DMS53 treated with DMSO at 0.1 percent for 48 hours (cell line): Measurements from ENCODE around the gene SNAPC3.
A peak's percentile ranks its signal among the peaks of the same experiment; 100 is the strongest.
"Not testable (repeated sequence)": the region's sequence is repeated elsewhere in the genome, so short reads cannot be mapped to it uniquely, and the experiment has no call there.

Experiments used
- DNase-seq: peaks from one replicate; lab custom pipeline; 2025; ENCODE audit not compliant: unreplicated experiment; lab: John Stamatoyannopoulos, UW

Gene SNAPC3

DNA sequence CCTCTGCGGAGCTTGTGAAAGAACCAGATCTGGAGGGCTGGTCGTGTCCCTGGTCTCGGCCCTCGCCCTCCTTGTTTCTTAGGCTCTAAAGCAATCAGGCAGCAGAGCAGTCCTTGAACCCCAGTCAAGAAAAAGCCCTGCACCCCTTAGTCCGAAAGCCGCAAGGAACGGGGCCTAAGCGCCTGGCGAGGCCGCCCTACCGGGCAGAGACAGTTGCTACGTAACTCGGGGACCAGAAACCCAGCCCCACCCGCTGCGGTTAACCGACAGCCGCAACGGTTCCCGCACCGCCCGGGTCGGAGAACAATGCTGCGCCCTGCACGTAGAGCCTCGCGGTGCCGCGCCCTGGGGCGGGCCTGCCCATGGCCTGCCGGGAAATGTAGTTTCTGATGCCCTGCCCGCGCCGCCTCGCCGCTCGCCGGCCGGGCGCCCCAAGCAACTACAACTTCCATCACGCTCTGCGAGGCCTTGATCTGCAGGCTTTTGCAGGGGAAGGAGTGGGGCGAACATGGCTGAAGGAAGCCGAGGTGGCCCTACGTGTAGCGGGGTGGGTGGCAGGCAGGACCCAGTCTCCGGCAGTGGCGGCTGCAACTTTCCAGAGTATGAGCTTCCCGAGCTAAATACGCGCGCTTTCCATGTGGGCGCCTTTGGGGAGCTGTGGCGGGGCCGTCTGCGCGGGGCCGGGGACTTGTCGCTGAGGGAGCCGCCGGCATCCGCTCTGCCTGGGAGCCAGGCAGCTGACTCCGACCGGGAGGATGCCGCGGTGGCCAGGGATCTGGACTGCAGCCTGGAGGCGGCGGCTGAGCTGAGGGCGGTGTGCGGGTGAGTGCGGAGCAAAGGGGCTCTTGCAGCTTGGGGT lies at the start of gene SNAPC3:
SNAPC3 (plus strand) TSS at position 505 of the 859 bp plus-strand sequence; CDS start at position 509, 4 bp downstream.
- DNase-seq, result peak; percentile 64

DNA sequence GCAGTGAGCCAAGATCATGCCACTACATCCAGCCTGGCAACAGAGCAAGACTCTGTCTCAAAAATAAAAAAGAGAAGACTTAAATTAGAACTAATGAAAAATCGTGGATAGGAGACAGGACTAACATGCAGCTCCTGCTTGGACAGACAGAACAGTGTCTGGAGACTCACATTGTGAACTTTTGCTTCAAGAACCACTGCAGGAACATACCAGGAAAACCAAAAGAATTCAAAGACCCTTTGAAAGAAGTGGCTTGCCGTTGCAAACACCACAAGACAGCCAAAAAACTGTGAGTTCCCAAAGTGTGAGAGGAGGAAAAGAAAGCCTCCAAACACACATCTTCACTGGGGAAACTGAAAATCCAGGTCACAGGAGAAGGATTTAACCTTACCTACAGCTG lies 48.8 kb upstream of the SNAPC3 start:
- no peak for DNase-seq

DNA sequence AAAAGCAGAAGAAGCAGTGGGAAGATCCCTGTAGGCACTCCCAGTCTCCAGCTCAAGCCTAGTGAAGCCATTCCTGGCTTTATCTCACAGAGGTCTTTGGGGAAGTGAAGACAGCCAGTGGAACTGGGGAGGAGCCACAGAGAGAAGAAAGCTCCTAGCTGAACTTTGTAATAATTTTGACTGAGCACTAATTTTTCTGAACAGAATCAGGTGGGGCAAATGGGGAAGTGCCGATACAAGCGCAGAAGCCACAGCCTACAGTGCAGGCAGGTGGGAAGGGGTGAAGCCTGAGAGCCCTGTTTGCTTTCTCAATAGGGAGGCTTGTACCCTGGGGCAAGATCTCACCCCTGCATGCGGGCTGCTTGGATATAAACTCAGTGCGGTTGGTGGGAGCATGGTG lies 48.4 kb upstream of the SNAPC3 start:
- no peak for DNase-seq

DNA sequence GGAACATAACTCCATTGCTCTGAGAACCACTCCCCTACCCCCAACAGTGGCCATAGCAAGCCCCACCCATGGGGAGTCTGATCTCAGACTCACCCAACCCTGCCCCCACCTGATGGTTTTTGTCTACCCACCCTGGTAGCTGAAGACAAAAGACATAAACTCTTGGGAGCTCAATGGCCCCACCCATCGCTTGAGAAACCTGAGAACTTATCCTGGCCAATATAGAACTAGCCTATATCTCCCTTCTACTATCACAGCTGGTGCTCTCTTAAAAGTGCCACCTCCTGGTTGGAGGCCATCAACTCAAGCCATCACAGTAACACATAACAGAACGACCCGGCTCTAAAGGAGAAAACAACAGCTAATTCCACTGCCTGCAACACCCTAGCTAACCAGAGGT lies 47.9 kb upstream of the SNAPC3 start:
- DNase-seq, result no peak

DNA sequence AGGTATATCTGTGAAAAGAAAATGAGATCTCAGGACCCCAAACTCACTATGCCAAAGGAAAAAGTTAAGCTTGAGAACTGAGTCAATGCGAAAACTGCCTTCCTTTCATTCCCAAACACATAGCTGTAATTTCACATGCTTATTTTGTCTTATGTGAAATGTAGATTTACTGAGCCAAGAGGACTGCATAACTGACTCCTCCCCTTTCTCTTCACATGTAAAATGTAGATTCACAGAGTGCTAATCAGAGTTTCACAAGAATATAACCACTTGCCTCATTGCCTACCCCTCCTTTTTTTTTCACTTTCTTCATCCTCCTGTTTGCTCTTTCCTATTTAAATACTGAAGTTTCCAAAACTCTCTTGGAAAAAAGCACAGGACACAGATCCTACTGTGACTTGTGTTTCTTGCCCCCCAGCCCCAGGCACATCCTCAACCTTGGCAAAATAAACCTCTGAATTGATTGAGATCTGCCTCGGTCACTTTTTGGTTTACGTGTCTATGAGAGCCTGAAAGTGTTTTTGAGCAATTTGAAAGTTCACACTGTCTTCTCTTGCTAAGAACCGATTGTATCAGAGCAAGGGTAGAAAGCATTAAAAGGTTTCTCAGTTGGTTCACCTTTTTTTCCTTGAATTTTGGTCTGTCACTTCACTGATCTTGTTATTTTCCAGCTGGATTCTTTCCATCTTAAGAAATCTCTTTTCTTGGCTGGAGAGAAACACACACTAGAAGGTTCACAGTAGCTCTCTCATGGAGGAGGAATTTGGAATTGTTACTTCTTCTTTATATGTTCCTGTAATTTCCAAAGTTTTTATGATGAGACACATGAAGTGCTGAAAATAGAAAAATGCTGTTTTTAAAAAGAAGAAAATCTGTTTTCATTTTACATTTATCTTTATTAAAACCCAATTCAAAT lies 44.8 kb upstream of the SNAPC3 start:
- DNase-seq, result no peak

DNA sequence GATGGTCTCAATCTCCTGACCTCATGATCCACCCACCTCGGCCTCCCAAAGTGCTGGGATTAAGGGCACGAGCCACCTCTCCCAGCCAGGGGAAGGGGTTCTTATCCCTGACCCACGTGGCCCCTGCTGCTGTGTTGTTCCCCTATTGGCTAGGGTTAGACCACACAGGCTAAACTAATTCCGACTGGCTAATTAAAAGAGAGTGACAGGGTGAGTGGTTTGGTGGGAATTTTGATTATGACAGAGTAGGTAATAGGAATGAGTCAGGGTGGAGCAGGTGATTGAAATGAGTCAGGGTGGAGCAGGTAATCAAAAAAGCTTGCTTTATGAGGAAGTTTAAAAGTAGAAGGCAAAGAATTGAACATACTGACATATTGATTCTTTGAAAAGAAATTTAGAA lies 43.4 kb upstream of the SNAPC3 start:
- not testable (repeated sequence) for DNase-seq

DNA sequence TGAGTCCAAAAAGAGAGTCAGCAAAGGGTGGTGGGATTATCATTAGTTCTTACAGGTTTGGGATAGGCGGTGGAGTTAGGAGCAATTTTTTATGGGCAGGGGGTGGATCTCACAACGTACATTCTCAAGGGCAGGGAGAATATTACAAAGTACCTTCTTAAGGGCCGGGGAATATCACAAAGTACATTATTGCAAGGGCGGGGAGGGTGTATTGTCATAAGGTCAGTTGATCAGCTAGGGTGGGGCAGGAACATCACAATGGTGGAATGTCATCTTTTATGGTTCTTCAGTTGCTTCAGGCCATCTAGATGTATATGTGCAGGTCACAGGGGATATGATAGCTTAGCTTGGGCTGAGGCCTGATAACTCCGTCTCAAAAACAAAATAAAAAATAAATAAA lies 42.8 kb upstream of the SNAPC3 start:
- DNase-seq, result not testable (repeated sequence)

DNA sequence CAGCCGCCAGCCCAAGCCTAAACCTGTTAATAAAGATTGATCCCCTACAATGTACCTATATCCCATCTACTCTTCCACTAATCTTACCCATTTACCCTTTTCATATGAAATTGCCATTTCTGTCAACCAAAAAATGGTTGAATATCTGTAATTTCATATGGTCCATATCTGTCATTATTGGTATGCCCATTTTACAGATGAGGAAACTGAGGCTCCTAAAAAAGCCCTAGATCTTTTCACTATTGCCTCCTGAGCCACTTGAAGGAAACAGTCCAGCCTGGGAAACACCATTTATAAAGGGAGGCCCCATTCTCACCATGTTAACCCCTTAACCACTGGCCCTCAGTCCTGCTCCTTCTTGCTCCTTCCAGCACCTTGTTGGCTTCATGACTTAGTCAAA lies 41.2 kb upstream of the SNAPC3 start:
- no peak for DNase-seq

DNA sequence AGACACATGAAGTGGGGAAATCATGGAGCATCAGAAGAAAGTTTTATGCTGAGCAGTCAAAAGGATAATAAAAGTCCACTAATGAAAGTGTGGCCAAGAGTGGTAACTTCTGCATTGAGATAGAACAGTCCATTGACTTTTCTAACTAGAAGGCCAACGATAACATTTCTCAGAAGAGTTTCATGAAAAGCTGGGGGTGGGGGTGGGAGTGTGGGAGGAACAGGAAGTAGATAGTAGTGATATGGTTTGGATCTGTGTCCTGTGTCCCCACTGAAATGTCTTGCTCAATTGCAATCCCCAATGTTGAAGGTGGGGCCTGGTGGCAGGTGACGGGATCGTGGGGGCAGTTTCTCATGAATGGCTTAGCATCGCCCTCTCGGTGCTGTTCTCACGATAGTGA lies 36.2 kb upstream of the SNAPC3 start:
- DNase-seq, result no peak

DNA sequence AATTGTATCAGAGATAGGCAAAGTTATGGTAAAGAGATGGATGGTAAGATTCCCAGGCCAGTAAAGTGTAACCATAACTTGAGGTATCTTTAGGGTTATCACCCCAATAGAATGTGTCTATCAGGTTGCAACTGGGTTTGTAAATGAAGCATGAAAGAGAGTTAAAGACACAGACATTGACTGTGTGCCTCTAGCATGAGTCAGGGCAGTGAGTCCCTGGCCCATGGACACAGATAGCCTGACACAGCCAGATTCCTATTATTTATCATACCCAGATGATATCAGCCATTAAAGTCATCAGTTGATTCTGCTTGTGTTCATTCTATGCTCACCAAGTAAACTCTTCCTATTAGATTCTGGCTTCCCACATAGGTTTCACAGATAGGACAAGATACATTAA lies 33.5 kb upstream of the SNAPC3 start:
- no peak for DNase-seq

DNA sequence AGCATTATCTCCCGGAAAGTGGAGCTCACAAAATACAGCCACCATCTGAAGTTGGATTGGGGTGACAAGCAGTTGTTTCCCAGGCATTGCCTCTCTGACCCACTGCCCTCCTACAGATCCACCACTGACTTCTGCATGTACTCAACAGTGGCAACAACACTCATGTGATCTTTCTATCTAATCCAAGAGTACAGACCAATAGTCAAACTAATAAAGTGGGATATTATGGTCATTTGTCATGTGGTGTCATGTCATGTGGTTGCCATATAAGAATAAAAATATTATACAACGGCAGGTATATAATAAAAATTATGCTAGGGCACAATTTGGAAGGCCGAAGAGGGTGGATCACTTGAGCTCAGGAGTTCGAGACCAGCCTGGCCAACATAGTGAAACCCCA lies 33.0 kb upstream of the SNAPC3 start:
- no peak for DNase-seq

DNA sequence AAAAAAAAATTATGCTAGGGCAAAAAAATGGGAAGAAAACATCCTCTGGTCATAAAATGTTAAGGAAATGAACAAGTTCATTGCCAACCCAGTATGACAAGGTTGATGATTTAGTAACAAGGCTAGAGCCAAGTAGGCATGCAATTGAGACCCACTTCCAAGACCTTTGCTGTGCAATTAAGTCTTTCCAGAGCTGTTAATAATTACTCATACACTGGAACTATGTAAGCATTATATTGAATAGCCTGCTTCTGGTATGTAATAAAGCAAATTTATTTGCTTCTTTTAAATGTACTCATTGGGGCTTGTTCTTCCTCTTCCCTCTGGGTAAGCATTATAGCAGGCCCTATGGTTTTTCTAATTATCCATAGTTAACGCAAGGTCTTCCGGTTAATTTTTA lies 32.5 kb upstream of the SNAPC3 start:
- DNase-seq, result no peak

DNA sequence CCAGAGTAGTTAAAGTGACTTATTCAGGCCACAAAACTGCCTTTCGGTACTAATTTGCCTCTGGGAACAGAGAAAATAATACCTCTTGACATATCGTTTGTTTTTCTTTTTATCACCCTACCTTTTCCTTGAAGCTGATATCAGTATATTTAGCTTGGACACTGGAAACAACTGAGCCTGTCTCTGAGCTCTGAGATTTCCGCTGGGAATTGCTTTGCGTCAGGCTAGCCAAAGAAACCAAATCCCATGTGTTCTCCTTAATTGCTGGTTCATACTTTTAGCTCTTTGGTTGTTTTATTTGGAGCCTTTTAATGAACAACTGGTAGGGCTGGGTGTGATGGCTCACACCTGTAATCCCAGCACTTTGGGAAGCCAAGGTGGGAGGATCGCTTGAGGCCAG lies 30.3 kb upstream of the SNAPC3 start:
- DNase-seq, result no peak

DNA sequence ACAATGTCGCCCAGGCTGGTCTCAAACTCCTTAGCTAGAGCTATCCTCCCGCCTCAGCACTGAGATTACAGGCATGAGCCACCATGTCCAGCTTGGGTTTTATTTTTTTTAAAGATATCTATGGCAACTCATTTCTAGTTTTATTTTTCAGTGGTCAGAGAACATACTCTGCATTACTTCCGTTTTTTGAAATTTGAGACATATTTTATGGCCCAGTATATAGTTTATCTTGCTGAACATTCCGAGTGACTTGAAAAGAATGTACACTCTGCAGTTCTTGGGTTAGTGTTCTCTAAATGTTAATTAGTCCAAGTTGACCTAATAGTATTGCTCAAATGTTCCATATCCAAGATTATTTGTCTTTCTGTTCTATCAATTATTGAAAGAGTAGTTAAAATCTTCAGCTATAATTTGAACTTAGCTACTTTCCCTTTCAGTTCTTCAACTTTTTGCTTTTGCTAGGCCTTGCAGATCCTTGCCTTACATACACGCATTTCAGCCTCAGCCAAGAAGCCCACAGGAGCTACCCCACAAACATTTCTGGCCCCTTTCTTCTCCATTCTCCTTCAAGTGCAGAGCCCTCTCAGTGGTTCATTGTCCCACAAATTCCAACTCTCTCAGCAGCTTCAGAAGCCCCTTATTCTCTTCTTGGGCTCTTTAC lies 22.3 kb upstream of the SNAPC3 start:
- DNase-seq, result no peak

DNA sequence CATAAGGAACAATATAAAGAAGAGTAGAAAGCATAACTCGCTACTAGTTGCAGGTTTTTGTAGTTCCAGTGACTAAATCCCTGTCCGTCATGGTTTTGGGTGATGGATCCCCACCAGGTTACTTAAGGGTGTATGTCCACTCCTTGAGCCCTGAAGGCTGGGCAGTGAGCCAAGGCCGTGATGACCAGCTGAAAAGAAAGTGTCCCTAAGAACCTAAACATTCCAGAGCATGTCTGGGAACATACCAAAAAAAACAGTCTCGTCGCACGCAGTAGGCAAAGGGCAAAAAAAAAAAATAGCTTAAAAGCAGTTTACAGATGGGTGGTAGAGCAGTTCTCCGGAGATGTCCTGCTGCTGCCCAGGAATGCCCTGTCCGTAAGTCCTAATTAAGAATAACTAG lies 21.4 kb upstream of the SNAPC3 start:
- DNase-seq, result no peak

DNA sequence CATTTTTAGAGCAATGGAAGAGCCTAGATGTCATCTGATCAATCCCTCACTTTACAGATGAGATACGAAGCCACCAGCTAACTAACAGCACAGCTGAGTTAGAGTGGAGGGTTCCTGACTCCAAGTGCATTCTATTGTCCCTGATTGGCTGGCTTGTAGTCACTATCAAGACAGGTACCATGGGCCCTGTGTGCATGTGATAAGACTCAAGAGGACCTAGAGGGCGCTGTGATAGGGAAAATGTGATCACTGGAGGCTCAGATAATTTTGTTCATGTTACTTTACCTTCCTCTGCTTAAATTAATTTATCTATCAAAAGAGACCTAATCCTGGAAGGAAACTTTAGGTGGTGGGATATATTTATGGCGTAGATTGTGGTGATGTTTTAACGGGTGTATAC lies 19.5 kb upstream of the SNAPC3 start:
- no peak for DNase-seq

DNA sequence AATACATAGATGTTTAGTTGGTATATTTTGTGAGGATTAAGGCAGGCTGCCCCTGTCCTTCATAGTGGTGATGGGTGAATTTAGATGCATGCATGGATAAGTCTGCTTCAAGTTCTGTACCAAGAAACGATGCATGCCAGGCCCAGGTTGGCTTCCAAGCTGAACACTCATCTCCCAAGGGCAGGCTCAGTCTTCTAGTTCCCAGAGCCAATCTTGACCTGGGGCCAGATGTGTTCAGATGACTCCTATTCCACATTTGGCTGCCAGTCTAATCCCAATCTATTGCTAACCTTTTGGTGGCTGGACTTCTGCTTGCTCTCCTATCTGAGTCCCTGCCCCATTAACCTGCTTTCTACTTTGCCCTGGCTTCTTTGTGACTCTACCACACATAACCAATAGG lies 18.5 kb upstream of the SNAPC3 start:
- no peak for DNase-seq

DNA sequence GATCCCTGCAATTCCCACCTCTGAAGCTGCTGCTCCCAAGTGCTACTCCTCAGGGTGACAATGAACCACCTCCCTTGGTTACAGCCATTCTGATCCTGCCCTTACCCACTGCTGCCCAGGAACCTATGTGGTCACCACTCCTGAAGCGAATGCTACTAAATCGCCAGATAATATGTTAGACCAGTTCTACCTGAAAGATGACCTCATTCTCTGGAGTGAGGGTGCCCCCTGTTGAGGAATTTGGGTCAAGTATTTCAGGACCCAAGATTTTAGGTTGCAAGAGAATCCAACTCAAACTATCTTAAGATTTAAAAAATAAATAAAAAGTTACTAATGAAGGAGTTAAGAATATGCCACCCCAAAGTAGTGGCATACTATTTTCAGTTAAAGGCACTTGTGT lies 5.8 kb upstream of the SNAPC3 start:
- no peak for DNase-seq

DNA sequence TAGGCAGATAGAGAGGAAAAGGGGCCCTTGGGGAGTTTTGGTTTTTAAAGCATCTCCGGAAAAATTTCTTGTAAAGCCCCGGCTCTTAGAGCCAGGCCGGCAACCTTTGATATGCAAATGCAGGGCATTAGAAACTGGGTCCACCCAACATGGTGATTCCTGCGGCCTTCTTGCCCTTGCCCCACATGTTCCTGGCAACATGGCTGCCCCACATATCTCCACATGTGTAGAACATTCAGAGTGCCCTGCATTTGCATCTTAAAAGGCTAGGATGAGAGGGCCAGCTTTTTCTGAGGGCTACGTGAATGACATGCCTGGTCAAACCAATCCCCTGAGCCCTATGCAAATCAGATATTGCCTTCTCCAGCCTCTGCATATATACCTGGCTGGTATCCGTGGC lies 5.0 kb upstream of the SNAPC3 start:
- no peak for DNase-seq

DNA sequence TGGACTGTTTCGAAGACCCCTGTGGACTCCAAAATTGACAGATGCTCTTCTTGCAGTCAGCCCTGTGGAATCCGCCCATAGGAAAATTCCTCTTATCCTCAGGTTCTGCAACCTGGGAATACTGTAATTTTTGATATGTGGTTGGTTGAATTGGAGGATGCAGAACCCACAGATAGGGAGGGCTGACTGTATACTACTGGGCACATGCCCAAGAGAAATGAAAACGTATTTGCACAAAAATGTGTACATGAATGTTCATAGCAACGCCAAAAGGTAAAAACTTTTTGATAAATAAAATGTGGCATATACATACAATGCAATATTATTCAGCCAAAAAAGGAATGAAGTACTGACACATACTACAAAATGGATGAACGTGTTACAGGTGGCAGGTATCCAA lies 1.9 kb upstream of the SNAPC3 start:
- no peak for DNase-seq

DNA sequence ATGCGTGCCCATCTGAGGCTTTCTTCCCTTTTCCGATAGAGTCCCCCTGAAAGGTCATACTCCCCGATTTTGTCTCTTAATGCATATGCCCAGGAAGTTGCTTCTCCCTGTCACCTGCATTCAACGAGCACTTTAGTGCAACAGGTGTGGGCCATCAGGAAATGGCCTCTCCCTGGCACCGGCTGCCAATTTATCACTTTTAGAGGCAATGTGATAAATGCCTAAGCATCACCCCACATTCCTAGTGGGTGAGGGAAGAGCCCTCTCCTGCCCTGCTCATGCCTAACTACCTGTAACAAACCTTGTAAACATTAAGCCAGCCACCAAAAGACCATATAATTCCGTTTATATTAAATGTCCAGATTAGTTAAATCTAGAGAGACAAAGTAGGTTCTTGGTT lies 1.1 kb upstream of the SNAPC3 start:
- DNase-seq, result no peak

DNA sequence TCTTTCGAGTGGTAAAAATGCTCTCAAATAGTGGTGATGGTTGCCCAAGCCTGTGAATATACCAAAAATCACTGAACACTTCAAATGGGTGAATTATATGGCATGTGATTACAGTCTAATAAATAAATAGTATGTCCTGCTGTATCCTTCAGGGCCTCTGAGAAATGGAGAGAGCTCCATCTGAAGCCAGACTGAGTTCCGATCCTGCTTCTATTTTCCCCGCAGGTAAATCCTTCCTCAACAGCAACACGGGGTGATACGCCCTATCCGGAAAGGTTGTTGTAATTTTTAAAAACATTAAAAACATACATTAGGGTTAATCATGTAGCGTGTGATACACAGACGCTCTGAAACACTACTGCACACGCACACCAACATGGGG lies 695 bp upstream of the SNAPC3 start:
- DNase-seq, result no peak
